HG03175 (cell line): ENCODE results near the gene NUP43.
"Not testable (repeated sequence)": the region's sequence is repeated elsewhere in the genome, so short reads cannot be mapped to it uniquely, and the experiment has no call there.

Experiments used
- ATAC-seq: cut with Tn5 transposase; IDR thresholded peaks from one replicate; pipeline ENCODE4 v1.9.1; 2021; ENCODE audit warnings: mild to moderate bottlenecking, moderate library complexity; ENCODE audit not compliant: unreplicated experiment

Gene NUP43

DNA sequence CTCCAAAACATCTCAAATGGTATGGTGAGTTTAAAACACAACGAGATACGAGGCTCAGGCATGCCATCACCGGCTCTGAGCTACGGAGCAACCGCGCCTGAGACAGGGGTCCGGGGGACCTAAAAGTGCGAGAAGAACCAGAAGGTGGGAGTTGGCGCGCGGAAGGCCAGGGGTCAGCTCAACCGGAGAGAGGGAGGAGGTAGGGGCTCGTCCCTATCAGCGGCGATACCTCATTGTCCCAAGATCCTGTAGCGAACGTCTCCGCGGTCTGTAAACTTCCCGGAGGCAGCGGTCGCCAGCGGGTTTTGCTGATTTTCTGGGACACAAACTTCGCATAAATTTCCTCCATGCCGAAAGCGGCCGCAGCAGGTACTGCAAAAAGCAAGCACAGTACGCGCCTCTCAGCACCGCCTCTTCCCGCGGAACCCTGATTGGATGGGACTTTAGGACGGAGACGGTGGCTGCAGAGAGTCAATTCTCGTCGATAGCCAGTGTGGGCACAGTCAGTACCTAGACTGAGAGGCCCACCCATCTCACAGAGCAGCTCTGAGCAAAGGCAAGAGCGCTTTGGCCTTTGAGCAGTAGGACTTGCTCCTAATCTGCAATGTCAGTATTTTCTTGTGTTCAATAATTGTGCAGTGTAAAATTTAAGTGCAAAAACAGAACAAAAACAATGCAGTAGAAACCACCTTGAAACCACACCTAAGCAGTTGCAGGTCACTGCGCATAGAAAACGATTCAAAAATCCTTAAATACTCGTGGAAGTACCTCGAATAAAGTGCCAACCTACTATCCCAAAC, at the start of gene NUP43:
TSS of gene NUP43 (minus strand) at position 383 of the 800 bp plus-strand sequence. CDS start at position 349, 34 bp downstream.
- ATAC-seq = peak; percentile 54

DNA sequence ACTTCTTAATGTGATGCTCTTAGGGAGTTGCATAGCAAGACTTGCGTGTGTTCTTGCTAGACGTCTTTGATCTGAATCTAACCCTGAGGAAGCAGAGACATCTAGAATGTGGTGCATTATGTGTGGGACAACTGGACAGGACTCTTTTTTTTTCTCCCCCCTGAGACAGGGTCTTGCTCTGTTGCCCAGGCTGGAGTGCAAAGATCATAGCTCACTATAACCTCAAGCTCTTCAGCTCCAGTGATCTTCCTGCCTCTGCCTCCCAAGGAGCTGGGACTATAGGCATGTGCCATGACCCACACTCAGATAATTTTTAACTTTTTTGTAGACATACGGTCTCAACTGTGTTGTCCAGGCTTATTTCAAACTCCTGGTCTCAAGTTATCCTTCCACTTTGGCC, 37.2 kb upstream of the NUP43 start:
- ATAC-seq = no peak

- ATAC-seq = no peak
Measured at GRCh38 chr6:149782337-149782736, 36.0 kb upstream of the NUP43 start.

DNA sequence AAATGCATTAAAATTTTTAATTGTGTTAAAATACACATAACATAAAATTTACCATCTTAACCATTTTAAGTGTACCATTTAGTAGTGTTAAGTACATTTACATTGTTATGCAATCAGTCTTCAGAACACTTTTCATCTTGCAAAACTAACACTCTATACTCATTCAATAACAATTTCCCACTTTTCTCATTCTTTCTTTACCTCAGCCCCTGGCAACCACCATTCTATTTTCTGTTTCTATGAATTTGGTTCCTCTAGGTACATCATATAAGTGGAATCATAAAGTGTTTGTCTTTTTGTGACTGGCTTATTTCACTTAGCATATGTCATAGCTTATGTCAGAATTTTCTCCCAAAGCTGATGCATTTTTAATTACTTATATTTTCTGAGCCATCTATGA, 35.4 kb upstream of the NUP43 start:
- ATAC-seq = no peak

DNA sequence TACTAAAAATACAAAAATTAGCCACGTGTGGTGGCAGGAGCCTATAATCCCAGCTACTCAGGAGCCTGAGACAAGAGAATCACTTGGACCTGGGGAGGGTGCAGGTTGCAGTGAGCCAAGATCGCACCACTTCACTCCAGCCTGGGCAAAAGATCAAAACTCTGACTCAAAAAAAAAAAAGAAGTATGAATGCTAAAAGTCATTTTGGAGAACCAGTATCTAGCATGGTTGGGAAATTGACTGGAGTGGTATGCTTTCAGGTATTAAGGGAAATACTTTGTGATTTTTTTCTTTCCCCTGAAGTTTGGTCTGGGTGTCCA, 33.3 kb upstream of the NUP43 start:
- ATAC-seq = no peak

DNA sequence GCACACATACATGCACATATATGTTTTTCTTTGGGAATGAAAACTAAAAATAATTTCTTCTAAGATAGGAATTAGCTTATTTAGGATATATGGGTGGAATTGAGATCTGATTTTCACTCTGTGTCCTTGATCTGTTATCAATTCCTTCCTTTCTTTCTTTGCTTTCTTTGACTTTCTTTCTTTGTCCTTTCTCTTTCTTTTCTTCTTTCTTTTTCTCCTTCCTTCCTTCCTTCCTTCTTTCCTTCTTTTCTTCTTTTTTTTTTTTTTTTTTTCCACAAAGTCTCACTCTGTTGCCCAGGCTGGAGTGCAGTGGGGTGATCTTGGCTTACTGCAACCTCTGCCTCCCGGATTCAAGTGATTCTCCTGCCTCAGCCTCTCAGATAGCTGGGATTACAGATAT, 31.3 kb upstream of the NUP43 start:
- no peak for ATAC-seq

DNA sequence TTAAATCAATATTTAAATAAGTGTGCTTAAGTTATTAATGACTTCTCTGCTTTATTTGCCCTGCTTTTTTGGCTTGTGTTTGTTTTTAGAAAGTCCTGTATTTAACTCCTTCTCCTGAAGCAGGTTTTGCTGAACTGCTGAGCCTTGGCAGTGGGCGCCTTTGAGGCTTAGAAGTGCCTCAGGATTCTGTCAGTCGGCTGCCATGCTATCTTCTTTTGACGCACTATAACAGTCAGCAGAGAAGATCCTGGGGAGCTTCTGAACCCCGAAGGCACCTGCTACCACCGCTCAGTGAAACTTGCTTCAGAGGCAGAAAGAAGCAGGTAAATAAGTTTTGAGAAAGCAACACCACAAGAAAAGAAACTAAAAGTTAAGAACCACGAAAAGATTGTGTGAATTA, 25.6 kb upstream of the NUP43 start:
- no peak for ATAC-seq

DNA sequence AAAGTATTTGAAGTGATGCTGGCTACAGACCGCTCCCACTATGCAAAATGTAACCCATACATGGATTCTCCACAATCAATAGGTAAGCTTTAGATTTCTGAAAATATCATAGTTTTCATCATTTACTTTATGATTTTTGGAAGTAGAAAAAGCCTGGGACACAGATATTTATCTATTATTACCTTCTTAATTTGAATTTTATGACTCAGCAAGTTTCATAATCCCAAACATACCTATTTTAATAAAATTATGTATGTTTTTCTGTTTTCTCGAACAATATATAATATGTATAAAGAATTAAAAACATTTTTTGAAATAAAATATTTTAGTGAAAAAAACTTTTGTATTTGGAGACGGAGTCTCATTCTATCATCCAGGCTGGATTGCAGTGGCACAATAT, 24.9 kb upstream of the NUP43 start:
- no peak for ATAC-seq

DNA sequence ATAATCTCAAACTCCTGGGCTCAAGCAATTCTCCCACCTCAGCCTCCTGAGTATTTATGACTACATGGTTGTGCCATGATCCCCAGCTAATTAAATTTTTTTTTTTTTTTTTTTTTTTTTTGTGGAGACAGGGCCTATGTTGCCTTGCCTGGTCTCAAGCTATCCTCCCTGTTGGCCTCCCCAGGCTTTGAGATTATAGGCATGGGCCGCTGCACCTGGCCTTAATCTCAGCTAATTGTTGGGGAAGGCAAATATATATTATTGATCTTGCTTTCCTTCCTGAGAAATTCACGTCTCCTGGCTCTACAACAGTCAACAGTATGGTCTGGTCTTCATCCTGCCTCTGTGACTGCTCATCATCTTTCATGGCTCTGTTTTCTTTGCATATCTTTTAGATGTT, 23.3 kb upstream of the NUP43 start:
- ATAC-seq = no peak

- no peak for ATAC-seq
Measured at GRCh38 chr6:149766156-149766769, 19.9 kb upstream of the NUP43 start.

- ATAC-seq = no peak
Measured at GRCh38 chr6:149763866-149764265, 17.5 kb upstream of the NUP43 start.

DNA sequence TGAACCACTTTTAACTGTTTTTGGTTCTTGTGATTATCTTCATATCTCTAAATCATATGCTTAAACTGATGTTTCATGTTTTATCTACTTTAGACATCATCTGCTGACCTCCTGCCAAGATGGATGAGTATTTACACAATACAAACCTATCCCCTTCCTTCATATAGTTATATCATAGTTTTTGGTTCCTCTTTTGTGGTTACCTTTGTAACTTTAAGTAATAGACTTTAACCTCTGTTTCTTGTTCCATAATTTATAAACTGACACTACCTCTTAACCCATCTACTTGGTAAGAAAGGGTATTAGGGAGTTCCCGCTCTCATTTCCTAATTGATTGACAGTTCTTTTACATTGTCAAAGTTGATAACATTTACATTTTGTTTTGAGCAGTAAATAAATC, 15.1 kb upstream of the NUP43 start:
- peak; percentile 100 for ATAC-seq

DNA sequence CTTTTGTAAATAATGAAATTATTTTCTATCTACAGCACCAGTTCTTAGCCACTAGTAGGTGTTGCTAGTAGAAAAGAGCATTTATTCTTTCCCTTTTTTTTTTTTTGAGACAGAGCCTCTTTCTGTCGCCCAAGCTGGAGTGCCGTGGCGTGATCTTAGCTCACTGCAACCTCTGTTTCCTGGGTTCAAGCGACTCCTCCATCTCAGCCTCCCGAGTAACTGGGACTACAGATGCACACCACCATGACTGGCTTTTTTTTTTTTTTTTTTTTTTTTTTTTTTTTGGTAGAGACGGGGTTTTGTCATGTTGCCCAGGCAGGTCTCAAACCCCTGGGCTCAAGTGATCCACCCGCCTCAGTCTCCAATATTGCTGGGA, 9.9 kb upstream of the NUP43 start:
- no peak for ATAC-seq

DNA sequence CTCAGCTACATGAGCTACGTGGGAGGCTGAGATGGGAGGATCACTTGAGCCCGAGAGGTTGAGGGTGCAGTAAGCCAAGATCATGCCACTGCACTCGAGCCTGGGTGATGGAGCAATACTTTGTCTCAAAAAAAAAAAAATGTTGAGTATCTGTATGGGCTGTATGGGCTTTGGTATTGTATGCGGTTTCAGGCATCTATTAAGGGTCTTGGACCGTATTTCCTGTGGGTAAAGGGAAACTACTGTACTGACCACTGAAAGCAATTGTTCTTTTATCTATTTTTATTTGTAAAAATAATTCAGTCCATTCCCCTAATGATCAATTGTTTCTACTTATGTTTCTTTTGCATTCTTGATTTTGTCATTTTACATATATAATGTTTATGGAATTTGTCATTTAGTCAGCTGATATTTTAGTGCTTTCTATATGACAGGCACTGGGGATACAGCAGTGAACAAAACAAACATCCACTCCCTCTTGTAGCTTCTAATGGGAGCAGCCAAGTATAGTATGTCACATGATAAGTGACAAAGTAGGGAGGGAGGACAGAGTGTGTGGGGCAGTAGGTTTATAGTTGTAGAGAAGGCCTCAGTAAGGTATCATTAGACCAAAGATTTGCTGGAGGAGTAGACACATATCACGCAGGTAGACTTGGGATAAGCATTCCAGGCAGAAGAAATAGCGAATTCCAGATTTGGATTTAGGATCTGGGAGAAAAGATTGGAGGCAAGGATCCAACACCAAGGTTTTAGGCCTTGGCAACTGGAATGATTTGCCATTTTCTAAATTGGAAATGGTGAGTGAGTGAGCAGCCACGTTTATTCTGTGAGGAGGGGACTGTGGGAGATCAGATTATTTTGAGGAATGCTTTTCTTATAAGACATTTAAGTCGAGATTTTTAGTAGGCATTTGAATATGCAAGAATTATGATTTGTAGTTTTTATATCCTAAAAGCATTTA, 9.3 kb upstream of the NUP43 start:
- peak; percentile 74 for ATAC-seq

- no peak for ATAC-seq
Measured at GRCh38 chr6:149754548-149754947, 8.2 kb upstream of the NUP43 start.

DNA sequence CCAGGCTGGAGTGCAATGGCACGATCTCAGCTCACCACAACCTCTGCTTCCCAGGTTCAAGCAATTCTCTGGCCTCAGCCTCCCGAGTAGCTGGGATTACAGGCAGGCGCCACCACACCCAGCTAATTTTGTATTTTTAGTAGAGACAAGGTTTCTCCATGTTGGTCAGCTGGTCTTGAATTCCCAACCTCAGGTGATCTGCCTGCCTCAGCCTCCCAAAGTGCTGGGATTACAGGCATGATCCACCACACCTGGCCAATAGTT, 7.0 kb upstream of the NUP43 start:
- not testable (repeated sequence) for ATAC-seq

DNA sequence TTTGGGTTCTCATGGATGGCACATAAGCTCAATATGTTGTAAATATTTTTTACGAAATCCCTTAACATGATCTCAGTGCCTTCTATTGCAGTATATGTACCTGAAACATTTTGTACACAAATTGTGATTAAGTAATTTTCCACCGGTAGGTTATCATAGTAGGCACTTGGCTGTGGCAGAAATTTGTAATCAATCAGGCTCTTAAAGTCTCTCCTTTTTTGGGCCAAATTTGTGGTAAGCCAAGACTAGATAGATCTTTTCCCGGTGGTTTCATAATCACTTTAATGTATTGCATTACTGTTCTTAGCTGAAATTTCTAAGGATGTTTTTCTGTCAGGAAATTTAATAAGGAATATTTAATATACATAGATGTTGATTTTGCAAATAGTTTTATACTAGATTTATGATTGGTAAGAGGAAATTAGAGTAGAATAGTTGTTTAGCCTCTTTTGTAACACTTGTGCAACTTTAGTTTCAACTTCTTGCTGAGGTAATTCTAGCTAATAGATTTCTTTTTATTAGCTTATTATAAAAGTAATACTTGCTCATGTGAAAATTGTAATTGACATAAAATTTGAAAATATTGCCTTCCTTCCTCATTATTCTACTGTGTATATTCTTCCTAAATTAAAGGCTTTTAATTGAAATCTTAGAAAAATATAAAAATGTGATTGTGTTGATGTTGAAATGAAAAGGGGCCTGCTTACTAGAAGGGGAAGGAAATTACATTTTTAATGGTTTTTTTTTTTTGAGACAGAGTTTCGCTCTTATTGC, 6.5 kb upstream of the NUP43 start:
- ATAC-seq = no peak

DNA sequence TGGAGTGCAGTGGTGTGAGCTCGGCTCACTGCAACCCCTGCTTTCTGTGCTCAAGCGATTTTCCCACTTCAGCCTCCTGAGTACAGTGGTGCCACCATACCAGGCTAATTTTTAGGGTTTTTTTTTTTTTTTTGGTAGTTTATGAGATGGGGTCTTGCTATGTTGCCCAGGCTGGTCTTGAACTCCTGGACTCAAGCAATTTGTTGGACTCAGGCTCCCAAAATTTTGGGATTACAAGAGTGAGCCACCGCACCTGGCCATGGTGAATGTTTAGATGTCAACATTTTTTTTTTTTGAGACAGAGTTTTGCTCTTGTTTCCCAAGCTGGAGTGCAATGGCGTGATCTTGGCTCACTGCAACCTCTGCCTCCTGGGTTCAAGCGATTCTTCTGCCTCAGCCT, 5.6 kb upstream of the NUP43 start:
- not testable (repeated sequence) for ATAC-seq

DNA sequence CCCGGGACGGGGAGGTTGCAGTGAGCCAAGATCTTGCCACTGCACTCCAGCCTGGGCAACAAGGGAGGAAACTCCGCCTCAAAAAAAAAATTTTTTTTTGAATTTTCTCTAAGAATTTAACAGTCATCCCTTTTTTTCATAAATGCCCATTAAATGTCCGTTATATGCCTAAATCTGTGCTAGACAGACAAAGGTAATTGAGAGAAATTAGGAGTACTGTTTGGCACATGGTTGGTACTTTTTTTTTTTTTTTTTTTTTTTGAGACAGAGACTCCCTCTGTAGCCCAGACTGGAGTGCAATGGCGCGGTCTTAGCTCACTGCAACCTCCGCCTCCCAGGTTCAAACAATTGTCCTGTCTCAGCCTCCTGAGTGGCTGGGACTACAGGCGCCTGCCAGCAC, 4.9 kb upstream of the NUP43 start:
- no peak for ATAC-seq

- ATAC-seq = peak; percentile 26
Measured at GRCh38 chr6:149750136-149750609, 3.8 kb upstream of the NUP43 start.

DNA sequence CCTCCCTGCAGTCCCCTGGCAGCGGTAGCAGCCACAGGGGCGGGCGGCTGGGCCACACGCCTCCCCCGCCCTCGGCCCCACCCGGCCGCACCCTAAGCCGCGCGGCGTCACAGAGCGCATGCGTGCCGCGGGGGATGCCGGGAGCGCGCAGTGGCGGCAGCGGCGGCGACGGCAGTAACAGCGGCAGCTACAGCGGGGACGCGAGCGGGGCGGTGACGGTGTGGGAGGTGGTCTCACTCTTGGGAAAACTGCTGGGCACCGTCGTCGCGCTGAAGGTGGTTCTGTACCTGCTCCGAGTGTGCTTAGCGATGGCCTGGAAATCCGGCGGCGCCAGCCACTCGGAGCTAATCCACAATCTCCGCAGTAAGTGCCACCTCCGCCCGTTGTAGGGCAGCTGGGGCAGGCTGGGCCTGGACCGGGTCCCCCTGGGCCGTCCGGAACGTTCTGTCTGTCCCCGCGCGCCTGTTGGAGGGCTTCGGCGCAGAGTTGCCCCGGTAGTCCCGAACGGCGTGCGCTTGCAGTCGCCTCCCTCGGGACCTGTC, 3.3 kb upstream of the NUP43 start, which contains the start of gene PCMT1:
TSS of gene PCMT1 (plus strand) at position 148 of the 542 bp plus-strand sequence. CDS start at position 309, 161 bp downstream.
- ATAC-seq = peak; percentile 87
